SK-N-SH treated with all-trans-retinoic acid at 6 μM for 48 hours (cell line): ENCODE measurements around the gene AQP12A.

Experiments used
- ATAC-seq: fragments of 200-7000 bp; cut with Tn5 transposase; 3 replicates; pipeline ENCODE4 v1.9.1; 2020; ENCODE audit warnings: mild to moderate bottlenecking, moderate library complexity
- ARNTL ChIP-seq: fragments of 450-650 bp; formaldehyde crosslinking; IDR thresholded peaks from 2 replicates; pipeline ENCODE4 v1.5.0; 2020; ENCODE audit warnings: low read depth, mild to moderate bottlenecking, moderate library complexity, borderline replicate concordance
- BACH2 ChIP-seq: fragments of 250-450 bp; sonication (Bioruptor Pico); IDR thresholded peaks from 2 replicates; pipeline ENCODE4 v1.9.0; 2021; ENCODE audit warnings: mild to moderate bottlenecking, borderline replicate concordance
- CREB5 ChIP-seq: fragments of 250-450 bp; sonication (Bioruptor Pico); IDR thresholded peaks from 2 replicates; pipeline ENCODE4 v1.5.1; 2020; ENCODE audit warnings: low read depth, mild to moderate bottlenecking, moderate library complexity
- CSDC2 ChIP-seq: fragments of 250-450 bp; sonication (Bioruptor Pico); IDR thresholded peaks from 2 replicates; pipeline ENCODE4 v1.5.0; 2020; ENCODE audit warnings: mild to moderate bottlenecking, moderate library complexity
- CSRNP3 ChIP-seq: fragments of 250-450 bp; sonication (Bioruptor Pico); IDR thresholded peaks from 2 replicates; pipeline ENCODE4 v1.5.1; 2021; ENCODE audit warnings: mild to moderate bottlenecking, moderate library complexity
- ESRRG ChIP-seq: fragments of 250-450 bp; sonication (Bioruptor Pico); IDR thresholded peaks from 2 replicates; pipeline ENCODE4 v1.6.1; 2021; ENCODE audit warnings: mild to moderate bottlenecking
- GLIS3 ChIP-seq: fragments of 250-450 bp; sonication (Bioruptor Pico); IDR thresholded peaks from 2 replicates; pipeline ENCODE4 v1.5.0; 2020; ENCODE audit warnings: mild to moderate bottlenecking, moderate library complexity
- ISL1 ChIP-seq: fragments of 250-450 bp; sonication (Bioruptor Pico); IDR thresholded peaks from 2 replicates; pipeline ENCODE4 v2.1.2; 2022; ENCODE audit warnings: mild to moderate bottlenecking, moderate library complexity
- PATZ1 ChIP-seq: fragments of 250-450 bp; sonication (Bioruptor Pico); IDR thresholded peaks from 2 replicates; pipeline ENCODE4 v1.8.0; 2020; ENCODE audit warnings: mild to moderate bottlenecking, moderate library complexity, borderline replicate concordance
- PPARA ChIP-seq: fragments of 250-450 bp; sonication (Bioruptor Pico); IDR thresholded peaks from 2 replicates; pipeline ENCODE4 v1.5.0; 2020; ENCODE audit warnings: mild to moderate bottlenecking, borderline replicate concordance
- RARB ChIP-seq: fragments of 250-450 bp; sonication (Bioruptor Pico); IDR thresholded peaks from 2 replicates; pipeline ENCODE4 v1.8.0; 2021; ENCODE audit warnings: mild to moderate bottlenecking, moderate library complexity
- SNAI2 ChIP-seq: fragments of 250-450 bp; sonication (Bioruptor Pico); IDR thresholded peaks from 2 replicates; pipeline ENCODE4 v1.5.0; 2020; ENCODE audit warnings: mild to moderate bottlenecking, moderate library complexity
- TCF4 ChIP-seq: fragments of 250-450 bp; sonication (Bioruptor Pico); IDR thresholded peaks from 2 replicates; pipeline ENCODE4 v1.8.0; 2021; ENCODE audit warnings: mild to moderate bottlenecking, moderate library complexity, borderline replicate concordance
- TOX ChIP-seq: fragments of 250-450 bp; sonication (Bioruptor Pico); IDR thresholded peaks from 2 replicates; pipeline ENCODE4 v1.8.0; 2021; ENCODE audit warnings: mild to moderate bottlenecking, moderate library complexity, borderline replicate concordance
- TSHZ2 ChIP-seq: fragments of 250-450 bp; sonication (Bioruptor Pico); IDR thresholded peaks from 2 replicates; pipeline ENCODE4 v1.5.0; 2020; ENCODE audit warnings: mild to moderate bottlenecking, moderate library complexity
- ZC3H10 ChIP-seq: fragments of 250-450 bp; sonication (Bioruptor Pico); IDR thresholded peaks from 2 replicates; pipeline ENCODE4 v1.5.1; 2021; ENCODE audit warnings: mild to moderate bottlenecking, moderate library complexity
- ZFP3 ChIP-seq: fragments of 250-450 bp; sonication (Bioruptor Pico); IDR thresholded peaks from 2 replicates; pipeline ENCODE4 v1.5.0; 2020; ENCODE audit warnings: mild to moderate bottlenecking, moderate library complexity
- ZFP30 ChIP-seq: fragments of 450-650 bp; formaldehyde crosslinking; IDR thresholded peaks from 2 replicates; pipeline ENCODE4 v1.5.0; 2022; ENCODE audit warnings: mild to moderate bottlenecking, moderate library complexity
- ZNF70 ChIP-seq: fragments of 450-650 bp; formaldehyde crosslinking; IDR thresholded peaks from 2 replicates; pipeline ENCODE4 v1.5.0; 2020; ENCODE audit warnings: mild to moderate bottlenecking, moderate library complexity
- ZNF8 ChIP-seq: fragments of 450-650 bp; formaldehyde crosslinking; IDR thresholded peaks from 2 replicates; pipeline ENCODE4 v1.5.0; 2020; ENCODE audit warnings: mild to moderate bottlenecking, moderate library complexity

Gene AQP12A

GRCh38 chr2:240745456-240745855 lies 53.8 kb downstream of the AQP12A start:
- no peak for TF ChIP-seq ZNF8 (CRISPR knock-in tag)
- TF ChIP-seq SNAI2 (CRISPR knock-in tag): no peak
- TF ChIP-seq ZFP30 (CRISPR knock-in tag): no peak
- TF ChIP-seq ZNF70 (CRISPR knock-in tag): no peak
- TF ChIP-seq PATZ1 (CRISPR knock-in tag): no peak
- TF ChIP-seq PPARA (CRISPR knock-in tag): no peak
- TF ChIP-seq ZFP3 (CRISPR knock-in tag): no peak
- no peak for ATAC-seq

GRCh38 chr2:240745962-240746361 lies 54.3 kb downstream of the AQP12A start:
- TF ChIP-seq ZNF8 (CRISPR knock-in tag): no peak
- ATAC-seq: no peak

- TF ChIP-seq TSHZ2 (CRISPR knock-in tag) (no peak), PPARA (CRISPR knock-in tag) (no peak), BACH2 (CRISPR knock-in tag) (no peak), ZFP3 (CRISPR knock-in tag) (no peak), RARB (CRISPR knock-in tag) (no peak), ZFP30 (CRISPR knock-in tag) (no peak), TOX (CRISPR knock-in tag) (no peak), ARNTL (CRISPR knock-in tag) (no peak), ZC3H10 (CRISPR knock-in tag) (no peak), SNAI2 (CRISPR knock-in tag) (no peak), ZNF8 (CRISPR knock-in tag) (no peak)
- ATAC-seq: no peak
These were observed 55.0 kb downstream of the AQP12A start for GRCh38 chr2:240746671-240747070.

- no peak for TF ChIP-seq ZNF70 (CRISPR knock-in tag)
- no peak for TF ChIP-seq ISL1
- no peak for TF ChIP-seq PPARA (CRISPR knock-in tag)
- TF ChIP-seq CSDC2 (CRISPR knock-in tag): no peak
- TF ChIP-seq TCF4 (CRISPR knock-in tag): no peak
- no peak for TF ChIP-seq GLIS3 (CRISPR knock-in tag)
- no peak for TF ChIP-seq ZC3H10 (CRISPR knock-in tag)
- TF ChIP-seq BACH2 (CRISPR knock-in tag): no peak
- no peak for TF ChIP-seq ESRRG (CRISPR knock-in tag)
- TF ChIP-seq ZFP30 (CRISPR knock-in tag): no peak
- TF ChIP-seq RARB (CRISPR knock-in tag): no peak
- no peak for TF ChIP-seq SNAI2 (CRISPR knock-in tag)
- TF ChIP-seq CREB5 (CRISPR knock-in tag): no peak
- no peak for TF ChIP-seq PATZ1 (CRISPR knock-in tag)
- no peak for TF ChIP-seq ZNF8 (CRISPR knock-in tag)
- no peak for TF ChIP-seq CSRNP3 (CRISPR knock-in tag)
- TF ChIP-seq, all 23 proteins: peak for 0
- no peak for ATAC-seq
These were observed 55.6 kb downstream of the AQP12A start for GRCh38 chr2:240747256-240747655.
